WTC11 (cell line): ENCODE results near the gene MACROD2.

ENCODE experiments used
- CBFB ChIP-seq: sonication (generic); formaldehyde crosslinking; IDR thresholded peaks from 2 replicates; pipeline ENCODE4 v1.8.1; 2022; ENCODE audit warnings: mild to moderate bottlenecking, low read depth, missing genetic modification reagents
- GABPB1 ChIP-seq: sonication (generic); formaldehyde crosslinking; IDR thresholded peaks from 2 replicates; pipeline ENCODE4 v1.8.1; 2023; ENCODE audit warnings: mild to moderate bottlenecking, missing genetic modification reagents
- NR1H2 ChIP-seq: sonication (generic); formaldehyde crosslinking; IDR thresholded peaks from 2 replicates; pipeline ENCODE4 v1.9.0; 2021; ENCODE audit warnings: mild to moderate bottlenecking, moderate library complexity, missing genetic modification reagents
- SMAD3 ChIP-seq: sonication (generic); formaldehyde crosslinking; IDR thresholded peaks from 2 replicates; pipeline ENCODE4 v1.8.0; 2022; ENCODE audit warnings: missing genetic modification reagents, mild to moderate bottlenecking, borderline replicate concordance
- TF ChIP-seq, protein P1 (sequence below): sonication (generic); formaldehyde crosslinking; IDR thresholded peaks from 2 replicates; pipeline ENCODE4 v1.8.1; 2023; ENCODE audit warnings: mild to moderate bottlenecking, missing genetic modification reagents, moderate library complexity
- TF ChIP-seq, protein P2 (sequence below): fragments of 250-450 bp; sonication (Bioruptor Pico); IDR thresholded peaks from 2 replicates; pipeline ENCODE4 v1.9.0; 2021; ENCODE audit warnings: mild to moderate bottlenecking, borderline replicate concordance
- TF ChIP-seq, protein P3 (sequence below): fragments of 200-600 bp; IDR thresholded peaks from 2 replicates; pipeline ENCODE4 v1.8.0; 2022; ENCODE audit warnings: antibody characterized with exemption

DNA sequence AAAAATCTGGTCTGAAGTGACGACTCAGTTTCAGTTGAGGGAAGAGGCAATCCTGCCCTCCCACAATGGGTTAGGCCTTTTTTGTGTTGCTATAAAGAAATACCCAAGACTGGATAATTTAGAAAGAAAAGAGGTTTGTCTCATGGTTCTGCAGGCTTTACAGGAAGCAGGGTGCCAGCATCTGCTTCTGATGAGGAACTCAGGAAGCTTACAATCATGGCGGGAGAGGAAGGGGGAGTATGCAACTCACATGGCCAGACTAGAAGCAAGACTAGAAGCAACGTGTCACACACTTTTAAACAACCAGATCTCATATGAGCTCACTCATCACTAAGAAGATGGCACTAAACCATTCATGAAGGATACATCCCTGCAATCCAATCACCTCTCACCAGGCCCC is 2048.6 kb downstream of the MACROD2 start:
- TF ChIP-seq CBFB (no peak), SMAD3 (no peak), GABPB1 (CRISPR knock-in tag) (no peak), NR1H2 (CRISPR knock-in tag) (no peak)
- TF ChIP-seq, protein P1, sequence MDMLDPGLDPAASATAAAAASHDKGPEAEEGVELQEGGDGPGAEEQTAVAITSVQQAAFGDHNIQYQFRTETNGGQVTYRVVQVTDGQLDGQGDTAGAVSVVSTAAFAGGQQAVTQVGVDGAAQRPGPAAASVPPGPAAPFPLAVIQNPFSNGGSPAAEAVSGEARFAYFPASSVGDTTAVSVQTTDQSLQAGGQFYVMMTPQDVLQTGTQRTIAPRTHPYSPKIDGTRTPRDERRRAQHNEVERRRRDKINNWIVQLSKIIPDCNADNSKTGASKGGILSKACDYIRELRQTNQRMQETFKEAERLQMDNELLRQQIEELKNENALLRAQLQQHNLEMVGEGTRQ, result no peak
- TF ChIP-seq, protein P2, sequence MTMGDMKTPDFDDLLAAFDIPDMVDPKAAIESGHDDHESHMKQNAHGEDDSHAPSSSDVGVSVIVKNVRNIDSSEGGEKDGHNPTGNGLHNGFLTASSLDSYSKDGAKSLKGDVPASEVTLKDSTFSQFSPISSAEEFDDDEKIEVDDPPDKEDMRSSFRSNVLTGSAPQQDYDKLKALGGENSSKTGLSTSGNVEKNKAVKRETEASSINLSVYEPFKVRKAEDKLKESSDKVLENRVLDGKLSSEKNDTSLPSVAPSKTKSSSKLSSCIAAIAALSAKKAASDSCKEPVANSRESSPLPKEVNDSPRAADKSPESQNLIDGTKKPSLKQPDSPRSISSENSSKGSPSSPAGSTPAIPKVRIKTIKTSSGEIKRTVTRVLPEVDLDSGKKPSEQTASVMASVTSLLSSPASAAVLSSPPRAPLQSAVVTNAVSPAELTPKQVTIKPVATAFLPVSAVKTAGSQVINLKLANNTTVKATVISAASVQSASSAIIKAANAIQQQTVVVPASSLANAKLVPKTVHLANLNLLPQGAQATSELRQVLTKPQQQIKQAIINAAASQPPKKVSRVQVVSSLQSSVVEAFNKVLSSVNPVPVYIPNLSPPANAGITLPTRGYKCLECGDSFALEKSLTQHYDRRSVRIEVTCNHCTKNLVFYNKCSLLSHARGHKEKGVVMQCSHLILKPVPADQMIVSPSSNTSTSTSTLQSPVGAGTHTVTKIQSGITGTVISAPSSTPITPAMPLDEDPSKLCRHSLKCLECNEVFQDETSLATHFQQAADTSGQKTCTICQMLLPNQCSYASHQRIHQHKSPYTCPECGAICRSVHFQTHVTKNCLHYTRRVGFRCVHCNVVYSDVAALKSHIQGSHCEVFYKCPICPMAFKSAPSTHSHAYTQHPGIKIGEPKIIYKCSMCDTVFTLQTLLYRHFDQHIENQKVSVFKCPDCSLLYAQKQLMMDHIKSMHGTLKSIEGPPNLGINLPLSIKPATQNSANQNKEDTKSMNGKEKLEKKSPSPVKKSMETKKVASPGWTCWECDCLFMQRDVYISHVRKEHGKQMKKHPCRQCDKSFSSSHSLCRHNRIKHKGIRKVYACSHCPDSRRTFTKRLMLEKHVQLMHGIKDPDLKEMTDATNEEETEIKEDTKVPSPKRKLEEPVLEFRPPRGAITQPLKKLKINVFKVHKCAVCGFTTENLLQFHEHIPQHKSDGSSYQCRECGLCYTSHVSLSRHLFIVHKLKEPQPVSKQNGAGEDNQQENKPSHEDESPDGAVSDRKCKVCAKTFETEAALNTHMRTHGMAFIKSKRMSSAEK (CRISPR knock-in tag), result no peak
- TF ChIP-seq, protein P3, sequence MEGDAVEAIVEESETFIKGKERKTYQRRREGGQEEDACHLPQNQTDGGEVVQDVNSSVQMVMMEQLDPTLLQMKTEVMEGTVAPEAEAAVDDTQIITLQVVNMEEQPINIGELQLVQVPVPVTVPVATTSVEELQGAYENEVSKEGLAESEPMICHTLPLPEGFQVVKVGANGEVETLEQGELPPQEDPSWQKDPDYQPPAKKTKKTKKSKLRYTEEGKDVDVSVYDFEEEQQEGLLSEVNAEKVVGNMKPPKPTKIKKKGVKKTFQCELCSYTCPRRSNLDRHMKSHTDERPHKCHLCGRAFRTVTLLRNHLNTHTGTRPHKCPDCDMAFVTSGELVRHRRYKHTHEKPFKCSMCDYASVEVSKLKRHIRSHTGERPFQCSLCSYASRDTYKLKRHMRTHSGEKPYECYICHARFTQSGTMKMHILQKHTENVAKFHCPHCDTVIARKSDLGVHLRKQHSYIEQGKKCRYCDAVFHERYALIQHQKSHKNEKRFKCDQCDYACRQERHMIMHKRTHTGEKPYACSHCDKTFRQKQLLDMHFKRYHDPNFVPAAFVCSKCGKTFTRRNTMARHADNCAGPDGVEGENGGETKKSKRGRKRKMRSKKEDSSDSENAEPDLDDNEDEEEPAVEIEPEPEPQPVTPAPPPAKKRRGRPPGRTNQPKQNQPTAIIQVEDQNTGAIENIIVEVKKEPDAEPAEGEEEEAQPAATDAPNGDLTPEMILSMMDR, result no peak
